ENCODE measurements around the gene PARL.

DNA sequence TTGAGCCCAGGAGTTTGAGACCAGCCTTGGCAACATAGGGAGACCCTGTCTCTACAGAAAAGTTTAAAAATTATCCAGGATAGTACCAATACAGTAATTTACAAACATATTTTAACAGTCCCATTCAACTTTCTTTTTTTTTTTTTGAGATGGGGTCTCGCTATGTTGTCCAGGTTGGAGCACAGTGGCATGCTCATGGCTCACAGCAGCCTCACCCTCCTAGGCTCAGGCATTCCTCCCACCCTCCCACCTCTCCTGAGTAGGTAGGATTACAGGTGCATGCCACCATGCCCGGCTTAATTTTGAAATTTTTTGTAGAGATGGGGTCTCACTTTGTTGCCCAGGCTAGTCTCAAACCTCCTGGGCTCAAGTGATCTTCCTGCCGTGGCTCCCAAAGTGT lies 46.8 kb downstream of the PARL start:
- TF ChIP-seq, protein P1, sequence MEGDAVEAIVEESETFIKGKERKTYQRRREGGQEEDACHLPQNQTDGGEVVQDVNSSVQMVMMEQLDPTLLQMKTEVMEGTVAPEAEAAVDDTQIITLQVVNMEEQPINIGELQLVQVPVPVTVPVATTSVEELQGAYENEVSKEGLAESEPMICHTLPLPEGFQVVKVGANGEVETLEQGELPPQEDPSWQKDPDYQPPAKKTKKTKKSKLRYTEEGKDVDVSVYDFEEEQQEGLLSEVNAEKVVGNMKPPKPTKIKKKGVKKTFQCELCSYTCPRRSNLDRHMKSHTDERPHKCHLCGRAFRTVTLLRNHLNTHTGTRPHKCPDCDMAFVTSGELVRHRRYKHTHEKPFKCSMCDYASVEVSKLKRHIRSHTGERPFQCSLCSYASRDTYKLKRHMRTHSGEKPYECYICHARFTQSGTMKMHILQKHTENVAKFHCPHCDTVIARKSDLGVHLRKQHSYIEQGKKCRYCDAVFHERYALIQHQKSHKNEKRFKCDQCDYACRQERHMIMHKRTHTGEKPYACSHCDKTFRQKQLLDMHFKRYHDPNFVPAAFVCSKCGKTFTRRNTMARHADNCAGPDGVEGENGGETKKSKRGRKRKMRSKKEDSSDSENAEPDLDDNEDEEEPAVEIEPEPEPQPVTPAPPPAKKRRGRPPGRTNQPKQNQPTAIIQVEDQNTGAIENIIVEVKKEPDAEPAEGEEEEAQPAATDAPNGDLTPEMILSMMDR (IDR thresholded peaks at IDR 0.05): no peak
- TF ChIP-seq POLR2AphosphoS5 (IDR thresholded peaks at IDR 0.05; ENCODE audit: insufficient read depth in 1 of 2, low read depth in 1 of 2) (no peak), POLR2A (IDR thresholded peaks at IDR 0.05) (no peak)
